GM13977 (cell line): Measurements from ENCODE around the gene ZNF234.
A peak's percentile ranks its signal among the peaks of the same experiment; 100 is the strongest.
"Not testable (repeated sequence)": the region's sequence is repeated elsewhere in the genome, so short reads cannot be mapped to it uniquely, and the experiment has no call there.

Experiments
- DNase-seq: peaks from one replicate; pipeline ENCODE4 v3.0.0; 2012; ENCODE audit warnings: low spot score
- CTCF ChIP-seq: IDR thresholded peaks from 2 replicates; pipeline ENCODE4 v1.5.1; 2012; ENCODE audit warnings: mild to moderate bottlenecking, control low read depth; ENCODE audit not compliant: insufficient read depth; ENCODE audit errors: extremely low read depth, missing control alignments
- in situ Hi-C: fragments of 300-500 bp; cut with MboI; formaldehyde crosslinking; loops from one replicate; pipeline ENCODE4 v1.12.0; 2022; ENCODE audit warnings: low sequenced_read_pairs, low pct_unique_long_range_greater_than_20kb, mixed read lengths, inconsistent platforms; ENCODE audit not compliant: unreplicated experiment

The ZNF234 gene

GRCh38 chr19:44112802-44113137 lies 28.6 kb upstream of the ZNF234 start:
- TF ChIP-seq CTCF: no peak
- in situ Hi-C loops: no loop called here
- DNase-seq: peak; percentile 8

- no peak for TF ChIP-seq CTCF
- in situ Hi-C loops: no loop called here
- DNase-seq: peak; percentile 87
Measured at GRCh38 chr19:44113138-44113783, 28.1 kb upstream of the ZNF234 start, which contains the start of gene ZNF225. Gene ZNF225 (plus strand): TSS chr19:44113399. CDS start chr19:44115828, 2,429 bp downstream.

- peak; percentile 13 for DNase-seq
- no peak for TF ChIP-seq CTCF
Measured at GRCh38 chr19:44113784-44114390, 27.5 kb upstream of the ZNF234 start.

GRCh38 chr19:44121162-44121561 lies 20.2 kb upstream of the ZNF234 start:
- in situ Hi-C loops, DNase-seq: not testable (repeated sequence)

More at GRCh38 chr19:44113784-44114390, 27.5 kb upstream of the ZNF234 start:
- in situ Hi-C loops: no loop called here

GRCh38 chr19:44131955-44132354 lies 9.4 kb upstream of the ZNF234 start:
- in situ Hi-C loops: no loop called here
- no peak for DNase-seq
- no peak for TF ChIP-seq CTCF

GRCh38 chr19:44142059-44142433 lies 692 bp downstream of the ZNF234 start:
- DNase-seq: no peak
- in situ Hi-C loops: no loop called here
- no peak for TF ChIP-seq CTCF

- TF ChIP-seq CTCF: no peak
- in situ Hi-C loops: no loop called here
- DNase-seq: no peak
Measured at GRCh38 chr19:44149776-44150175, 8.4 kb downstream of the ZNF234 start.
